ENCODE results near the gene KIF3C. TPM values are rescaled to one million over a fixed set of nuclear protein-coding genes. Genes with fewer than 3 reads are reported as not detected.
"Not testable (repeated sequence)": the region's sequence is repeated elsewhere in the genome, so short reads cannot be mapped to it uniquely, and the experiment has no call there.

KIF3C gene
- total RNA-seq, 1 experiment from 2014 or later = 5.4 TPM

GRCh38 chr2:26009567-26009963 is 27.3 kb upstream of the KIF3C start:
- no peak overlapping the region for H3K4me3 ChIP-seq
- H3K27ac ChIP-seq = no peak overlapping the region
- H3K36me3 ChIP-seq = no peaks in the 10 kb centered on the region
- no peaks in the 10 kb centered on the region for H3K27me3 ChIP-seq (replicated peaks)
- H3K9me3 ChIP-seq (replicated peaks) = no peaks in the 10 kb centered on the region
- peaks cover 16% of the 10 kb centered on the region for H3K4me1 ChIP-seq (replicated peaks)
- DNase-seq (ENCODE audit: low read depth in 1 of 2, low spot score in 2 of 2) = no peak

- no peak for DNase-seq (ENCODE audit: low read depth in 1 of 2, low spot score in 2 of 2)
Observed at GRCh38 chr2:26008851-26009566, 26.7 kb upstream of the KIF3C start.

GRCh38 chr2:26008095-26008494 is 25.8 kb upstream of the KIF3C start:
- H3K27ac ChIP-seq = no peak overlapping the region
- no peaks in the 10 kb centered on the region for H3K27me3 ChIP-seq (replicated peaks)
- H3K4me1 ChIP-seq (replicated peaks) = peaks cover 16% of the 10 kb centered on the region
- no peaks in the 10 kb centered on the region for H3K9me3 ChIP-seq (replicated peaks)
- H3K4me3 ChIP-seq = no peak overlapping the region
- DNase-seq (ENCODE audit: low read depth in 1 of 2, low spot score in 2 of 2) = no peak
- H3K36me3 ChIP-seq = no peaks in the 10 kb centered on the region

More at GRCh38 chr2:26008851-26009566, 26.7 kb upstream of the KIF3C start:
- Histone ChIP-seq H3K4me1 (replicated peaks) (peaks cover 16% of the 10 kb centered on the region), H3K27ac (no peak overlapping the region), H3K4me3 (no peak overlapping the region), H3K36me3 (no peaks in the 10 kb centered on the region), H3K9me3 (replicated peaks) (no peaks in the 10 kb centered on the region), H3K27me3 (replicated peaks) (no peaks in the 10 kb centered on the region)

- no peak for DNase-seq (ENCODE audit: low read depth in 1 of 2, low spot score in 2 of 2)
- H3K27ac ChIP-seq = no peak overlapping the region
- H3K4me1 ChIP-seq (replicated peaks) = peaks cover 1% of the 10 kb centered on the region; the same call in 1 of the 2 replicates
- H3K9me3 ChIP-seq (replicated peaks) = no peaks in the 10 kb centered on the region
- H3K4me3 ChIP-seq = no peak overlapping the region
- H3K27me3 ChIP-seq (replicated peaks) = no peaks in the 10 kb centered on the region
- H3K36me3 ChIP-seq = no peaks in the 10 kb centered on the region
Observed at GRCh38 chr2:26002632-26003310, 20.5 kb upstream of the KIF3C start.

GRCh38 chr2:26001743-26002351 is 19.6 kb upstream of the KIF3C start:
- H3K4me3 ChIP-seq = no peak overlapping the region
- H3K27me3 ChIP-seq (replicated peaks) = no peaks in the 10 kb centered on the region
- no peak for DNase-seq (ENCODE audit: low read depth in 1 of 2, low spot score in 2 of 2)

GRCh38 chr2:26000561-26001082 is 18.3 kb upstream of the KIF3C start:
- Histone ChIP-seq H3K4me3 (no peak overlapping the region), H3K36me3 (no peaks in the 10 kb centered on the region), H3K4me1 (replicated peaks) (peaks cover 5% of the 10 kb centered on the region), H3K9me3 (replicated peaks) (no peaks in the 10 kb centered on the region), H3K27me3 (replicated peaks) (no peaks in the 10 kb centered on the region), H3K27ac (no peak overlapping the region)
- DNase-seq (ENCODE audit: low read depth in 1 of 2, low spot score in 2 of 2) = no peak

More at GRCh38 chr2:26001743-26002351, 19.6 kb upstream of the KIF3C start:
- Histone ChIP-seq H3K4me1 (replicated peaks) (peaks cover 5% of the 10 kb centered on the region), H3K36me3 (no peaks in the 10 kb centered on the region), H3K9me3 (replicated peaks) (no peaks in the 10 kb centered on the region), H3K27ac (no peak overlapping the region)

- not testable (repeated sequence) for H3K27ac ChIP-seq; H3K36me3 ChIP-seq; H3K27me3 ChIP-seq (replicated peaks); H3K4me1 ChIP-seq (replicated peaks); H3K4me3 ChIP-seq; H3K9me3 ChIP-seq (replicated peaks); DNase-seq (ENCODE audit: low read depth in 1 of 2, low spot score in 2 of 2)
Observed at GRCh38 chr2:25999406-25999805, 17.1 kb upstream of the KIF3C start.

- not testable (repeated sequence) for H3K36me3 ChIP-seq; H3K9me3 ChIP-seq (replicated peaks); H3K4me1 ChIP-seq (replicated peaks); H3K27ac ChIP-seq; H3K27me3 ChIP-seq (replicated peaks); H3K4me3 ChIP-seq; DNase-seq (ENCODE audit: low read depth in 1 of 2, low spot score in 2 of 2)
Observed at GRCh38 chr2:25998816-25999383, 16.6 kb upstream of the KIF3C start.

- Histone ChIP-seq H3K4me3 (no peak overlapping the region), H3K36me3 (no peaks in the 10 kb centered on the region), H3K4me1 (replicated peaks) (peaks cover 5% of the 10 kb centered on the region), H3K9me3 (replicated peaks) (no peaks in the 10 kb centered on the region), H3K27ac (no peak overlapping the region), H3K27me3 (replicated peaks) (no peaks in the 10 kb centered on the region)
- DNase-seq (ENCODE audit: low read depth in 1 of 2, low spot score in 2 of 2) = no peak
Observed at GRCh38 chr2:25996844-25997243, 14.5 kb upstream of the KIF3C start.

- Histone ChIP-seq H3K36me3 (no peaks in the 10 kb centered on the region), H3K4me1 (replicated peaks) (peaks cover 8% of the 10 kb centered on the region), H3K9me3 (replicated peaks) (no peaks in the 10 kb centered on the region), H3K27ac (no peak overlapping the region), H3K4me3 (no peak overlapping the region), H3K27me3 (replicated peaks) (no peaks in the 10 kb centered on the region)
- no peak for DNase-seq (ENCODE audit: low read depth in 1 of 2, low spot score in 2 of 2)
Observed at GRCh38 chr2:25994509-25994908, 12.2 kb upstream of the KIF3C start.

GRCh38 chr2:25993049-25993448 is 10.8 kb upstream of the KIF3C start:
- Histone ChIP-seq H3K9me3 (replicated peaks) (no peaks in the 10 kb centered on the region), H3K36me3 (no peaks in the 10 kb centered on the region), H3K27me3 (replicated peaks) (no peaks in the 10 kb centered on the region), H3K4me1 (replicated peaks) (peaks cover 8% of the 10 kb centered on the region), H3K27ac (no peak overlapping the region), H3K4me3 (no peak overlapping the region)
- DNase-seq (ENCODE audit: low read depth in 1 of 2, low spot score in 2 of 2) = no peak

GRCh38 chr2:25992556-25992955 is 10.3 kb upstream of the KIF3C start:
- no peak overlapping the region for H3K4me3 ChIP-seq
- H3K9me3 ChIP-seq (replicated peaks) = no peaks in the 10 kb centered on the region
- no peak for DNase-seq (ENCODE audit: low read depth in 1 of 2, low spot score in 2 of 2)
- peaks cover 5% of the 10 kb centered on the region for H3K4me1 ChIP-seq (replicated peaks)
- H3K27me3 ChIP-seq (replicated peaks) = no peaks in the 10 kb centered on the region
- no peaks in the 10 kb centered on the region for H3K36me3 ChIP-seq
- no peak overlapping the region for H3K27ac ChIP-seq

GRCh38 chr2:25991965-25992364 is 9.7 kb upstream of the KIF3C start:
- DNase-seq (ENCODE audit: low read depth in 1 of 2, low spot score in 2 of 2) = no peak
- Histone ChIP-seq H3K27ac (no peak overlapping the region), H3K36me3 (no peaks in the 10 kb centered on the region), H3K9me3 (replicated peaks) (no peaks in the 10 kb centered on the region), H3K27me3 (replicated peaks) (no peaks in the 10 kb centered on the region), H3K4me3 (no peak overlapping the region), H3K4me1 (replicated peaks) (0 out of 2 replicates have a peak, but pooled peaks cover 3% of the 10 kb centered on the region)

- Histone ChIP-seq H3K4me1 (replicated peaks) (0 out of 2 replicates have a peak, but pooled peaks cover 3% of the 10 kb centered on the region), H3K27me3 (replicated peaks) (no peaks in the 10 kb centered on the region), H3K27ac (no peak overlapping the region), H3K9me3 (replicated peaks) (no peaks in the 10 kb centered on the region), H3K36me3 (no peaks in the 10 kb centered on the region), H3K4me3 (no peak overlapping the region)
- no peak for DNase-seq (ENCODE audit: low read depth in 1 of 2, low spot score in 2 of 2)
Observed at GRCh38 chr2:25989154-25989553, 6.9 kb upstream of the KIF3C start.

Data from SJSA1 (cell line).